ENCODE data around the gene AK6.
"Not testable (repeated sequence)": the region's sequence is repeated elsewhere in the genome, so short reads cannot be mapped to it uniquely, and the experiment has no call there.

AK6 gene

DNA sequence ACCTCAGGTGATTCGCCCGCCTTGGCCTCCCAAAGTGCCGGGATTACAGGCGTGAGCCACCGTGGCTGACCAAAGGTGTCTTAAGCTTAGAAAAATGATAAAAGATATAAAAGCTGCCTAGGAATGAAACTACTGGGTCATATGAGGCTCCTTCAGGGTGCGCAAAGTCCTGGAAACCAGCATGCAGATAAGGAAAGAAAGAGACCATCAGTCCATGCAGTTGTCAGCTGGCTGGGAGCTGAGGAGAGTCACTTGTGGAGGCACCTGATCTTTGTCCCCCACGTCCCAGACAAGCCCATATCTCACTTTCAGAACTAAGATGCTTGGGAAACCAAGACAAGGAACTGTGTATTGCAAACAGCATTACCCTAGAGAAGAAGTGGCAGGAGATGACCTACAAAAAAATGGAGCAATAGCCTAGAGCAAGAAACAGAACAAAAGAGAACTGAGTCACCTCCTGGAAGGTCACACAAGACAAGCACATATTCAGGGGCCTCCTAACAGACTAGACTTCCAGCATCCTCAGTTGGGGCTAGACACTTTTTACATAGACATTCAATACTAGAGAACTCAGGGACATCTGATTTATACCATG lies 33.9 kb downstream of the AK6 start:
- DNase-seq (ENCODE audit: low spot score): no peak

DNA sequence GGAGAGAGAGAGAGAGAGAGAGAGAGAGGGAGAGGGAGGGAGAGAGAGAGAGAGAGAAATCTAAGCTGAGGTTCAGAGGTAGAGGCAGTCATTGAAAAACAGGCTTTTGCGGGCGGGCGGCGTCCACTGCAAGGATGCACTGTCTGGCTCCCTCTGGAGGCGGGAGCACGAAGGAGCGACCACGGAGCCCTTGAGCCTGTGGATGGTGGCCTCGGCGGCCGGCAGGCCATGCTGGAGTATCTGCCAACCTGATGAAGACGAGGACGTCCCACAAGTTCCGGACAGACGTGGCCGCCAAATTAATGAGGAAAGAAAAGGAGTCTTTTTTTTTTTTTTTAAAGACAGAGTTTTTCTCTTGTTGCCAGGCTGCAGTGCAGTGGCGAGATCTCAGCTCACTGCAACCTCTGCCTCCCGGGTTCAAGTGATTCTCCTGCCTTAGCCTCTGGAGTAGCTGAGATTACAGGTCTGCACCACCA lies 34.5 kb downstream of the AK6 start:
- peak; percentile 79 for DNase-seq (ENCODE audit: low spot score)

DNA sequence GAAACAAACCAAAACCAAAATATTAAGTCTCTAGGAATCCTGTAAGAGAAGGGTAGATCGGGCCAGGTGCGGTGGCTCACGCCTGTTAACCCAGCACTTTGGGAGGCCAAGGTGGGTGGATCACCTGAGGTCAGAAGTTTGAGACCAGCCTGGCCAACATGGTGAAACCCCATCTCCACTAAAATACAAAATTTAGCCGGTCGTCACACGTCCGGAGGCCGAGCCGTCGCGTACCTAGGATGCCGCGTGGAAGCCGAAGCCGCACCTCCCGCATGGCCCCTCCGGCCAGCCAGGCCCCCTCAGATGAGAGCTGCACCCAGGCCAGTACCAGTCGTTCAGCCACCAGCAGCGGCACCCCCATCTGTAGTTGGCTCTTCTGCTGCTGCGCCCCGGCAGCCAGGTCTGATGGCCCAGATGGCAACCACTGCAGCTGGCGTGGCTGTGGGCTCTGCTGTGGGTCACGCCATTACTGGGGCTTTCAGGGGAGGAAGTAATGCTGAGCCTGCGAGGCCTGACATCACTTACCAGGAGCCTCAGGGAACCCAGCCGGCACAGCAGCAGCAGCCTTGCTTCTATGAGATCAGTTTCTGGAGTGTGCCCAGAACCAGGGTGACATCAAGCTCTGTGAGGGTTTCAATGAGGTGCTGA lies 35.5 kb downstream of the AK6 start:
- not testable (repeated sequence) for DNase-seq (ENCODE audit: low spot score)

DNA sequence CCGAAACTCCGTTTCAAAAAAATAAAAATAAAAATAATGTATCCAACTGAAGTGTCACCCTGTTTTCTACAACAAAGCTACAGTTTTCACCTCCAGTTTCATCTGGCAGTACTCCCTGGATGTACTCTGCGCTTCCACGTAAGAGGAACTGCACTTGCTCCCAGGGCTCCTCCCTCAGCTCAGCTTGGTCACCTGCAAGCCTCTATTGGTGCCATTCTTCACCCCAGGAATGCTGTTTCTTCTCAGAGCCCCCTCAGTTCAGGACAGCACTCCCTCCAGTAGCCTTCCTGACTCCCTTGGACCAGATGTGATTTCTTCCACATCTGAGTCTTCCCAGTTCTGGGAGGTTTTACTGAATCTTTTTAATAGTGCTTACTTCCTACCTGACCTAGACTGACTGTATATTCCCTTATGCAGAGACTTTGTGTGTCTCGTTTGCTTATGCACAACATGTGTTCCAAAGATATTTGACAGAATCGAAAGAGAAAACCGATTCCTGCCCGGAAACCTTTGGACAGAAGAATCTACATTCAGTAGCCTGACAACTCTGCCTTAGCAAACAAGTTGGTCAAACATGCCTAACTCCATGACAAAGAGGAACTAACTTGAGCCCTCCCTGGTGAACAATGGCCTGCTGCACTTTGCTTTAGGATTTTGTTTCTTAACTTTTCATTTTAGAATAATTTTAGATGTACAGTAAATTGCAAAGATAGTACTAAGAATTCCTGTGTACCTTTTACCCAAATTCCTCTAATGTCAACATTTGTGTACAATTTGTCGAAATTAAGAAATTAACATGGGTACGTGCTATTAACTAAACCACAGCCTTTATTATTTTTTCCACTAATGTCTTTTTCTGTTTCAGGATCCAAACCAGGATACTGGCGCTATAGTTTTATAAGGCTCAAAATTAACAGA lies 37.5 kb downstream of the AK6 start:
- no peak for DNase-seq (ENCODE audit: low spot score)

DNA sequence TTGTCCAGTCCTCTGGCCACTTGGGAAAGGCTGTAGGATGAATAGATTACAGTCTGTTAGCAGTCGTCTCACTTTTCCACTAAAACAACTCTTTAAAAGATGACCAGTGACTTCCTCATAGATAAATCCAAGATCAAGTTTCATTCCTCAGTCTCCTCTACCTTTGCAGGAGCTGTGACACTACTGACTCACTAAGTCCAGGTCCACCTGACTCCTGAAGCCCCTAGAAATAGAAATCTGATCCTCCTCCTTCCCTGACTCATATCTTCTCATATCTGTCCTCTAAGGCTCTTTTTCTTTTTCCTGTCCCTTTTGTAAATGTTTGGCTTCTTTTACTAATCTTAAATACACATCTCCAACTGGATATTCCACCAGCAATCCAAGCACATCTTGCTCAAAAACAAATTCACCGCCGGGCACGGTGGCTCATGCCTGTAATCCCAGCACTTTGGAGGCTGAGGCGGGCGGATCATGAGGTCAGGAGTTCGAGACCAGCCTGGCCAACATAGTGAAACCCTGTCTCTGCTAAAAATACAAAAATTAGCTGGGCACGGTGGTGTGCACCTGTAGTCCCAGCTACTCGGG lies 39.3 kb downstream of the AK6 start:
- DNase-seq (ENCODE audit: low spot score): no peak

DNA sequence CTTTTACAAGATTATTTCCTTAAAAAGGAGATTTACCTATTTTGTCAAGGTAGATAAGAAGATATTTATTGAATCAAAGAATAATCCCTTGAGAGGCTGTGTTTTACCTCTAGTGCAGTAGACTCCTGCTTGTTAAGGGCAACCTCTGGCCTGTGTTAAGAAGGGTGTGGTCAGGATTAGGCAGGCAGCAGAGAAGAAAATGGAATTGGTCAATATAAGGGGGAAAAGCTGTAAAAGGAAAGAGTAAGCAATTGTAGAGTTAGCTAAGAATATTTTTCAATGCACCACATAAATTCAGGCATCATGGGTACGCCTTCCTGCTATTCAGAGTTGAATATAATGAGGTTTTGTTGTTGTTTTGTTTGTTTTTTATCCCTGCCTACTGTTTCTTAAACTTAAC lies 43.0 kb downstream of the AK6 start:
- DNase-seq (ENCODE audit: low spot score): no peak

DNA sequence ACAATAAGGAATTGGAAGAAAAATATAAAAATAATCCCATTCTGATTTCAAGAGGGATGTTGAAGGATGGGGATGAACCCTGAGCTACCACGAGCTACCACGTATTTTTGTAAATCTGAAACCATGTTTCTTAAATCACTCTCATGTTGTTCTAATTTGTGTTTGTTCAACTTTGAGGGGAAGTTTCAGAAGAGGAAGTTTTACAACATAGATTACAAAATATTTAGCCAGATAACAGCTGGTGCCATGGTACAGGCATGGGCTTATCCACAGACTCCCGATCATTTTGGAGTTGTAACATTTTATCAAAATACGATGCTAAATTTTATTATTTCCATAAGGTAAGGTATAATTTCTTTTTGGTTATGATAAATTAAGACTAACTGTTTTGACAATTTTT lies 51.9 kb downstream of the AK6 start:
- no peak for DNase-seq (ENCODE audit: low spot score)

DNA sequence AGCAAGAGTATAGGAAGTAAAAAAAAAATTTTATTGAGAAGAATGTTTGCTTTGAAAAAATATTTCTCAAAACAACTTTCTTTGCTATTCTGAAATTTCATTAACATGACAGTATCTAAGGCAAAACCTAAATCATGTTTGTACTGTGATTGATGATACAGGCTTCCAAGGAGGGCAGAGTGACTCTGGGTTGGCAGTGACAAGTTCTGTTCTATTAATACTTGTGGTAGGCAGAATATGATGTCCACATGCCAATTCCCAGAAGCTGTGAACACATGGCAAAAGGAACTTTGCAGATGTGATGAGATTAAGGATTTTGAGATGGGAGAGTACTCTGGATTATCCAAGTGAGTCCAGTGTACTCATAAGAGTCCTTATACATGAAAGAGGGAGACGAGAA lies 53.3 kb downstream of the AK6 start:
- no peak for DNase-seq (ENCODE audit: low spot score)

DNA sequence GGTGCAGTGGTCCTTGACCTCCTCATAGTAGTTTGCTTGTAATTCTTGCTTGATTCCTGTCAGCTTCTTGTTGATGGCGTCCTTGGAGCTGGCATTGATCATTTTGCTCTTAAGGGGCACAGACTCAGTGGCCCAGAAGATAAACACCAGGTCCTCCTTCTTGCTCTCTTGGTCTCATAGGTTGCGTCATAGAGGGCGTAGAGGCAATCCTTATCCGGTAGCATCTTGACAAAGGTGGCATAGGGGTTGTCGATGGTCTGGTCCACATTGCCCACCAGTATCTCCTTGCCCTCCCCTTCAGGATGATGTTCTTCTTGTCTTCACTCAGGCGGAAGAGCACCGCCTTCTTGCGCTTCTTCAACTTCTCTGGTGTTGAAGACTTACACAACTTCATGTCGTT lies 55.9 kb downstream of the AK6 start:
- no peak for DNase-seq (ENCODE audit: low spot score)

DNA sequence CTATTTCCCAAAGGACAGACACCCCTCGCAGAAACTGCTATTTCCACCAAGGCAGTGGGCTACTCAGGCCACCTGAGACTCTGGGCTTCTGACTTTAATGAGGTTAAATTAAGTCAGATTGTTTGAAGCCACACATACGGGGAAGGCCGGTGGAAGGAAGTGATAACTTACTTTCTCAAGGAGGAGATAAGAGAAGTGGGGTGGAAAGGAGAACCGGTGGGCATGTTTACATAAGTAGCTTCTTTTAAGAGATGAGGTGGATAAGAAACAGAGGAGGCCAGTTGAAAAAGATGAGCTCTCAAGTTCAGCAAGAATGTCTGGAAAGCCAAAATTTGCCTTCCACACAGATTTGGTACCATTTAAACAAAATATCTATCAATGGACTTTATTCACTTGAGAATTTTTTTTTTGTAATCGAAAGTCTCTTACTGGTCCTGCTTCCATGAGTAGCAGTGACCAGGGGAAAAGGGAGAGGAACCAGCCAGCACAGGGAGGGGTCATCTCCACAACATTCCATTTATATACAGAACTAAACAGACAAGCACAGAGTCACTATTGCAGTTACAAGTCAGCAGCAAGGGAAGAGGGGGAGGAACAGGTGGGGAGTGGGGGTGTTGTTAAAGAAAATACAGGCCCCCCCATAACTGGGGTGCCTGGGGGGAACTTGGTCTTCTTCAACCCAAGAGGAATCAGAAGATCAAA lies 56.7 kb downstream of the AK6 start:
- no peak for DNase-seq (ENCODE audit: low spot score)

DNA sequence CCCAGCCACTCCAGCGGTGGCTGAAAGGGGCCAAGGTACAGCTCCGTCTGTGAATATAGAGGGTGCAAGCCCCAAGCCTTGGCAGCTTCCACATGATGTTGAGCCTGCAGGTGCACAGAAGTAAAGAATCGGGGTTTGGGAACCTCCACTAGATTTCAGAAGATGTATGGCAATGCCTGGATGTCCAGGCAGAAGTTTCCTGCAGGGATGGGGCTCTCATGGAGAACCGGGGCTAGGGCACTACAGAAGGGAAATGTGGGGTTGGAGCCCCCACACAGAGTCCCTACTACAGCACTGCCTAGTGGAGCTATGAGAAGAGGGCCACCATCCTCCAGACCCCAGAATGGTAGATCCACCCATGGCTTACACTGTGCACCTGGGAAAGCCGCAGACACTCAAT lies 59.9 kb downstream of the AK6 start:
- no peak for DNase-seq (ENCODE audit: low spot score)

DNA sequence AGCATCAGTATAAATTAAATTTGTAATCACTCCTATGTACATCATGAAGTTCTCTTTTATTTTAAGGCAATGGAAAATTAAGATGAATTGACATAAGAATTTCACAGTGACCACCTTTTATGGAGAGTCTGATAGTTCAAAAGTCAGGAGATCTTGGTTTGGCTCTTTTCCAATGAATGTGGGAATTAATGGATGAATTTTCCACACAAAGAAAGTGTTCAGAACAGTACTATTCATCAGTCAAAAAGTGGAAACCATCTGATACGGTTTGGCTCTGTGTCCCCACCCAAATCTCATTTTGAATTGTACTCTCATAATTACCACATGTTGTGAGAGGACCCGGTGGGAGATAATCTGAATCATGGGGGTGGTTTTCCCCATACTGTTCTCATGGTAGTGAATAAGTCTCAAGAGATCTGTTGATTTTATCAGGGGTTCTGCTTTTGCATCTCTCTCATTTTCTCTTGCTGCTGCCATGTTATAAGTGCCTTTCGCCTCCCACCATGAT lies 61.2 kb downstream of the AK6 start:
- DNase-seq (ENCODE audit: low spot score): no peak

DNA sequence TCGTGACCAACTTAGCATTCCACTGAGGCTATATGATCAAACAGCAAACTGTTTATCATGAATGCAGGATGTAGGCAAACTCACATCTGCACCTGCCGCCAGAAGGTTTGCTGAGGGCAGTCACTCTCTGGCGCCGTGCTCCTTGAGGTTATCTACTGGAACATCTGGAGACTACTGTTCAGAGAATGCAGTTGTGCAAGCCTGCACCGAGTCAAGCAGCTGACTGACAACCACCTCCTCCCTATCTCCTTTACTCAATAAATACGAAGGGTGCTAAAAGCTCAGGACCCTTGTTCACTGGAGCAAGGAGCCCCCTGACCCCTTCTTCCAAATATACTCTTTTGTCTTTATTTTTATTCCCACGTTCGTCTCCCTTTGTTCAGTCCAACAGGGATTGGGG lies 63.8 kb downstream of the AK6 start:
- no peak for DNase-seq (ENCODE audit: low spot score)

Measured in globus pallidus (tissue), 1 donor.